HG02870 (cell line): Measurements from ENCODE around the gene TBL1X.
"Not testable (repeated sequence)": the region's sequence is repeated elsewhere in the genome, so short reads cannot be mapped to it uniquely, and the experiment has no call there.

Source experiments
- ATAC-seq: cut with Tn5 transposase; IDR thresholded peaks from one replicate; pipeline ENCODE4 v1.9.1; 2021; ENCODE audit warnings: mild to moderate bottlenecking, moderate library complexity; ENCODE audit not compliant: unreplicated experiment

Gene TBL1X

GRCh38 chrX:9533611-9534010 lies 68.8 kb downstream of the TBL1X start:
- ATAC-seq = no peak

- ATAC-seq = no peak
Measured at GRCh38 chrX:9534686-9535085, 69.8 kb downstream of the TBL1X start.

GRCh38 chrX:9535101-9535500 lies 70.2 kb downstream of the TBL1X start:
- no peak for ATAC-seq

GRCh38 chrX:9536156-9536555 lies 71.3 kb downstream of the TBL1X start:
- ATAC-seq = not testable (repeated sequence)

- ATAC-seq = no peak
Measured at GRCh38 chrX:9537781-9538180, 72.9 kb downstream of the TBL1X start.

GRCh38 chrX:9538544-9539045 lies 73.7 kb downstream of the TBL1X start:
- no peak for ATAC-seq

GRCh38 chrX:9539605-9540387 lies 74.9 kb downstream of the TBL1X start:
- no peak for ATAC-seq

- no peak for ATAC-seq
Measured at GRCh38 chrX:9542106-9542760, 77.4 kb downstream of the TBL1X start.

- no peak for ATAC-seq
Measured at GRCh38 chrX:9542761-9543111, 77.9 kb downstream of the TBL1X start.

GRCh38 chrX:9555354-9555753 lies 90.5 kb downstream of the TBL1X start:
- no peak for ATAC-seq

- no peak for ATAC-seq
Measured at GRCh38 chrX:9557091-9557490, 92.2 kb downstream of the TBL1X start.

GRCh38 chrX:9557521-9557920 lies 92.7 kb downstream of the TBL1X start:
- no peak for ATAC-seq

- no peak for ATAC-seq
Measured at GRCh38 chrX:9558615-9559014, 93.8 kb downstream of the TBL1X start.

- ATAC-seq = no peak
Measured at GRCh38 chrX:9560219-9560618, 95.4 kb downstream of the TBL1X start.

- no peak for ATAC-seq
Measured at GRCh38 chrX:9561199-9561598, 96.3 kb downstream of the TBL1X start.

GRCh38 chrX:9562851-9563250 lies 98.0 kb downstream of the TBL1X start:
- no peak for ATAC-seq

GRCh38 chrX:9566150-9566621 lies 101.3 kb downstream of the TBL1X start:
- ATAC-seq = no peak

GRCh38 chrX:9569876-9570301 lies 105.0 kb downstream of the TBL1X start:
- no peak for ATAC-seq

- ATAC-seq = no peak
Measured at GRCh38 chrX:9573282-9574106, 108.6 kb downstream of the TBL1X start.

- ATAC-seq = no peak
Measured at GRCh38 chrX:9576059-9576458, 111.2 kb downstream of the TBL1X start.

GRCh38 chrX:9577555-9577954 lies 112.7 kb downstream of the TBL1X start:
- no peak for ATAC-seq
